Coronary artery (tissue), 2 donors: ENCODE measurements around the gene LRRC15.

Experiments
- DNase-seq: peaks from one replicate; pipeline ENCODE4 v3.0.0-alpha.2; 2017; ENCODE audit warnings: low spot score
- H3K27ac ChIP-seq, 2 donors: fragments of 200-600 bp; sonication (generic); one replicate each; pipeline ENCODE4 v1.5.1; 2016 to 2019
- H3K4me3 ChIP-seq: fragments of 200-600 bp; sonication (generic); 2 replicates; pipeline ENCODE4 v1.5.1; 2016; ENCODE audit warnings: mild to moderate bottlenecking, moderate library complexity
- CTCF ChIP-seq: fragments of 200-600 bp; sonication (generic); IDR thresholded peaks from one replicate; pipeline ENCODE4 v1.5.1; 2019; ENCODE audit warnings: antibody characterized with exemption

LRRC15 gene

GRCh38 chr3:194310060-194310835 lies 59.3 kb downstream of the LRRC15 start:
- H3K27ac ChIP-seq: no peak overlapping the region
- TF ChIP-seq CTCF: no peak
- H3K4me3 ChIP-seq: no peak overlapping the region
- DNase-seq: no peak

DNA sequence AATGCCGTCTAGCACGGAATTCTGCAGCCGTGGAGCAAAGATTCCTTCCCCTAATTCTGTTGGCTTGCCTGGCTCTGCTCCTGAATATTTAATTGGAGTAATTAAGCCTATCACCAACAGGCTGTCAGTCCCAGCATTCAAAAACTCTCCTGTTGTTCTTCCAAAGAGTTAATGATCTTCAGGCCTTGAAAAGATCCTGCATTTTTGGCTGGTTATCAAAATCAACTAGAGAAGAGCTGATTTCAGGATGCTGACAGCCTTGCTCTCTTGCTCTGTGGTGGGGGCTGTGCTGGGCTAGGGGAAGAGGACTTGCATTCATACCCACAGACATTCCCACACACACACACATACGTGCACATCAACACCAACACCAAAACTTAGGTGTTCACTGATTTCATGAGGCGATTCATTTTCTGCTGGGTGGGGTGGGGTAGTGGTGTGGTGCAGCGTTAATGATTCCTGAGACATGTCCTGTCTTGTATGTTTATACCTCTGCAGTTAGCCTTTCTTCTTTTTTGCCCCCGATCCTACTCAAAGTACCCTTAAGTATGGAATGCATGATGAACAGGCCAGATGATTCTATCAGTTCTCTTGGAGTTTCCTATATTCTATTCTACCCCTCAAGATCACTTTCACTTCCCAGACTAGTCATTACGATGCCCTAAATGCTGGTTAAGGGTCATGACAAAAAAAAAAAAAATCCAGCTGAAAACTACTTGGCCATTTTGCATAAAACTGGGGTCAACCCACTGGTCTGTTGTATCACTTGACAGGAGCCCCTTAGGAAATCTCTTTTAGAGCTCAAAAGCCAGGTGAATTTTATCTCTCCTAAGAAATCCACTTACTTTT lies 60.7 kb downstream of the LRRC15 start:
- DNase-seq: no peak
- no peak overlapping the region for H3K27ac ChIP-seq
- TF ChIP-seq CTCF: no peak
- no peak overlapping the region for H3K4me3 ChIP-seq

GRCh38 chr3:194307849-194308248 lies 61.7 kb downstream of the LRRC15 start:
- no peak for DNase-seq
- H3K27ac ChIP-seq: no peak overlapping the region
- H3K4me3 ChIP-seq: no peak overlapping the region
- no peak for TF ChIP-seq CTCF

- Histone ChIP-seq H3K4me3 (no peak overlapping the region), H3K27ac (no peak overlapping the region)
- TF ChIP-seq CTCF: no peak
- DNase-seq: no peak
Observed at GRCh38 chr3:194306771-194307640, 62.5 kb downstream of the LRRC15 start.

DNA sequence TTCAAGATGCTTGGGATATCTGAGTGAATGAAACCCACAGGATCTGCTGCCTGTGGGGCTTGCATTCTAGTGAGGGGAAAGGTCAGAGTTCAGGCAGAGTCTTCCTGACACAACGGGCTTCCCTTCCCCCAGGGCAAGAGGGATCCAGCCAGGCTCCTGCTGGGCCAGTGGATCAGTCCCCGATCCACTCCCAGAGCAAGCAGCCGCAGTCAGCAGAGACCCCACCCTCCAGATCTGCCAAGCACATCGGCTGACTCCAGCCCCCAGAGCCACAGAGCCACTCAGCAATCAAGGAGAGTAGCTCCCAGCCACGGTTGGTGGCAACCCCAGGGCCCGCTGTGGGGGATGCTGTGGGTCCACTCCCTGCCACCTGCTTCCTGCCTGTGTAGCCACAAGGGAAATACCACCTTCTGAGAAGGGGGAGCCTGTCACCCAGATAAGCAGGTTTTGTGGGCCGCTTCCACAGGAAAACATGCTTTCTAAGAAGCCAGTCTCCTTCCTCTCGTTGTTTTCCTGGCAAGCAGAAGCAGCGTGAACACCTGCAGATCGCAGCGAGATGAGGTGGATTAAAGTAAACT lies 63.3 kb downstream of the LRRC15 start:
- DNase-seq: no peak
- no peak for TF ChIP-seq CTCF
- H3K27ac ChIP-seq: no peak overlapping the region
- H3K4me3 ChIP-seq: no peak overlapping the region

- H3K27ac ChIP-seq: no peak overlapping the region
- H3K4me3 ChIP-seq: no peak overlapping the region
- no peak for TF ChIP-seq CTCF
- no peak for DNase-seq
Observed at GRCh38 chr3:194305356-194306108, 64.0 kb downstream of the LRRC15 start.
